ENCODE data around the gene MYBPC2. TPM values are rescaled to one million over a fixed set of nuclear protein-coding genes. Genes with fewer than 3 reads are reported as not detected.
"Not testable (repeated sequence)": the region's sequence is repeated elsewhere in the genome, so short reads cannot be mapped to it uniquely, and the experiment has no call there.

Gene MYBPC2
- polyA plus RNA-seq (ENCODE audit: insufficient read length in 3 of 3): 1 to 10 TPM in 1 of 3 donors, under 1 TPM in 2; 0.61 to 1.2 (median 0.89) TPM
- long read RNA-seq, donor 1, partial matches to known transcripts: 0 of 1 reads
- long read RNA-seq, donor 1, other reads (novel, unspliced or antisense): 0 of 1 reads
- long read RNA-seq, donor 2: 0 reads
- long read RNA-seq, donor 3: 0 reads
- long read RNA-seq, donor 4, partial matches to known transcripts: 0 of 1 reads
- long read RNA-seq, donor 4, other reads (novel, unspliced or antisense): 0 of 1 reads
- long read RNA-seq, donor 5: 0 reads
- long read RNA-seq, donor 6: 0 reads
- long read RNA-seq, donor 7: 0 reads
- long read RNA-seq, donor 8: 0 reads
- long read RNA-seq, donor 9: 0 reads
- long read RNA-seq, donor 10: 0 reads
- long read RNA-seq, donor 11: 0 reads
- long read RNA-seq, donor 12: 0 reads
- long read RNA-seq, donor 13: 0 reads
- long read RNA-seq, donor 14: 0 reads
- long read RNA-seq, donor 15: 0 reads
- long read RNA-seq, donor 16: 0 reads

- peak in 5 of 11 donors; percentile 31 to 57 (median 52) for DNase-seq (ENCODE audit: extremely low read depth in 1 of 11, low read depth in 9 of 11, low spot score in 4 of 11)
Measured at GRCh38 chr19:50432221-50433028, at the start of gene MYBPC2. MYBPC2 (plus strand) TSS chr19:50432892; CDS start chr19:50432954, 62 bp downstream.

GRCh38 chr19:50383001-50383851, 49.5 kb upstream of the MYBPC2 start:
- DNase-seq (ENCODE audit: extremely low read depth in 1 of 11, low read depth in 9 of 11, low spot score in 4 of 11): no peak

GRCh38 chr19:50383852-50384684, 48.6 kb upstream of the MYBPC2 start, which contains the start of gene POLD1:
POLD1 (plus strand) TSS chr19:50384347; CDS start chr19:50398852, 14,505 bp downstream.
- DNase-seq (ENCODE audit: extremely low read depth in 1 of 11, low read depth in 9 of 11, low spot score in 4 of 11): peak; percentile 84 to 94 (median 92)

- no peak for DNase-seq (ENCODE audit: extremely low read depth in 1 of 11, low read depth in 9 of 11, low spot score in 4 of 11)
Measured at GRCh38 chr19:50384685-50385535, 47.8 kb upstream of the MYBPC2 start.

- DNase-seq (ENCODE audit: extremely low read depth in 1 of 11, low read depth in 9 of 11, low spot score in 4 of 11): no peak
Measured at GRCh38 chr19:50387176-50387867, 45.4 kb upstream of the MYBPC2 start.

- DNase-seq (ENCODE audit: extremely low read depth in 1 of 11, low read depth in 9 of 11, low spot score in 4 of 11): no peak
Measured at GRCh38 chr19:50387868-50388245, 44.8 kb upstream of the MYBPC2 start.

GRCh38 chr19:50390295-50390694, 42.4 kb upstream of the MYBPC2 start:
- not testable (repeated sequence) for DNase-seq (ENCODE audit: extremely low read depth in 1 of 11, low read depth in 9 of 11, low spot score in 4 of 11)

- DNase-seq (ENCODE audit: extremely low read depth in 1 of 11, low read depth in 9 of 11, low spot score in 4 of 11): not testable (repeated sequence)
Measured at GRCh38 chr19:50390952-50391351, 41.7 kb upstream of the MYBPC2 start.

GRCh38 chr19:50392759-50393158, 39.9 kb upstream of the MYBPC2 start:
- DNase-seq (ENCODE audit: extremely low read depth in 1 of 11, low read depth in 9 of 11, low spot score in 4 of 11): no peak

GRCh38 chr19:50393589-50393988, 39.1 kb upstream of the MYBPC2 start:
- DNase-seq (ENCODE audit: extremely low read depth in 1 of 11, low read depth in 9 of 11, low spot score in 4 of 11): no peak

- DNase-seq (ENCODE audit: extremely low read depth in 1 of 11, low read depth in 9 of 11, low spot score in 4 of 11): no peak
Measured at GRCh38 chr19:50394017-50394416, 38.7 kb upstream of the MYBPC2 start.

- DNase-seq (ENCODE audit: extremely low read depth in 1 of 11, low read depth in 9 of 11, low spot score in 4 of 11): no peak
Measured at GRCh38 chr19:50398675-50399367, 33.9 kb upstream of the MYBPC2 start.

GRCh38 chr19:50399368-50399745, 33.3 kb upstream of the MYBPC2 start:
- no peak for DNase-seq (ENCODE audit: extremely low read depth in 1 of 11, low read depth in 9 of 11, low spot score in 4 of 11)

- no peak for DNase-seq (ENCODE audit: extremely low read depth in 1 of 11, low read depth in 9 of 11, low spot score in 4 of 11)
Measured at GRCh38 chr19:50401605-50402450, 30.9 kb upstream of the MYBPC2 start.

GRCh38 chr19:50402544-50403301, 30.0 kb upstream of the MYBPC2 start:
- no peak for DNase-seq (ENCODE audit: extremely low read depth in 1 of 11, low read depth in 9 of 11, low spot score in 4 of 11)
